NB4 (cell line): Measurements from ENCODE around the gene NLGN3.

ENCODE experiments used
- POLR2A ChIP-seq: IDR thresholded peaks from 2 replicates; pipeline ENCODE4 v1.6.1; 2011; ENCODE audit warnings: mild to moderate bottlenecking; ENCODE audit not compliant: insufficient read length; ENCODE audit errors: extremely low read depth
- TF ChIP-seq, protein P1 (sequence below): IDR thresholded peaks from one replicate; pipeline ENCODE4 v1.5.1; 2012; ENCODE audit warnings: low read depth, low read length

DNA sequence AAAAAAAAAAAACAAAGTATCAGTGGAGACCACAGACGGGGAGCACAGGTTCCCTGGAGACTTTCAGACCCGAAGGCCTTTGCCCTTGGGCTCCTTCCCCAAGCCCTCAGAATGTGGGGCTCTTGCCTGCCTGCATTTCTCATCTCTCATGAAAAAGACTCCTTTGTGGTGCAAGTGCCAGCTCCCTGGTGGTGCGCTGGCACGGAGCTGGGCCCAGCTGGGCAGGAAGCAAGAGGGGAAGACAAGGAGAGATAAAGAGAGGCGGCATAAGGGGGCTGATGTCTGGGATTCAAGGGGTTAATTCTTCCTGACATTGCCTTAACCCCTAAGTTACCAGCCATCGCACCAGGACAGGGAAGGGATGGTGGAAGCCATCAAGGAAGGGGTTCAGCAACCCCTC is 21.8 kb downstream of the NLGN3 start:
- TF ChIP-seq, protein P1, sequence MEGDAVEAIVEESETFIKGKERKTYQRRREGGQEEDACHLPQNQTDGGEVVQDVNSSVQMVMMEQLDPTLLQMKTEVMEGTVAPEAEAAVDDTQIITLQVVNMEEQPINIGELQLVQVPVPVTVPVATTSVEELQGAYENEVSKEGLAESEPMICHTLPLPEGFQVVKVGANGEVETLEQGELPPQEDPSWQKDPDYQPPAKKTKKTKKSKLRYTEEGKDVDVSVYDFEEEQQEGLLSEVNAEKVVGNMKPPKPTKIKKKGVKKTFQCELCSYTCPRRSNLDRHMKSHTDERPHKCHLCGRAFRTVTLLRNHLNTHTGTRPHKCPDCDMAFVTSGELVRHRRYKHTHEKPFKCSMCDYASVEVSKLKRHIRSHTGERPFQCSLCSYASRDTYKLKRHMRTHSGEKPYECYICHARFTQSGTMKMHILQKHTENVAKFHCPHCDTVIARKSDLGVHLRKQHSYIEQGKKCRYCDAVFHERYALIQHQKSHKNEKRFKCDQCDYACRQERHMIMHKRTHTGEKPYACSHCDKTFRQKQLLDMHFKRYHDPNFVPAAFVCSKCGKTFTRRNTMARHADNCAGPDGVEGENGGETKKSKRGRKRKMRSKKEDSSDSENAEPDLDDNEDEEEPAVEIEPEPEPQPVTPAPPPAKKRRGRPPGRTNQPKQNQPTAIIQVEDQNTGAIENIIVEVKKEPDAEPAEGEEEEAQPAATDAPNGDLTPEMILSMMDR = no peak
- no peak for TF ChIP-seq POLR2A
